GM18502 (cell line): ENCODE data around the gene AFMID.
A peak's percentile ranks its signal among the peaks of the same experiment; 100 is the strongest.
"Not testable (repeated sequence)": the region's sequence is repeated elsewhere in the genome, so short reads cannot be mapped to it uniquely, and the experiment has no call there.

Source experiments
- ATAC-seq: cut with Tn5 transposase; IDR thresholded peaks from one replicate; pipeline ENCODE4 v1.9.1; 2021; ENCODE audit warnings: mild to moderate bottlenecking; ENCODE audit not compliant: unreplicated experiment, poor library complexity

AFMID gene

DNA sequence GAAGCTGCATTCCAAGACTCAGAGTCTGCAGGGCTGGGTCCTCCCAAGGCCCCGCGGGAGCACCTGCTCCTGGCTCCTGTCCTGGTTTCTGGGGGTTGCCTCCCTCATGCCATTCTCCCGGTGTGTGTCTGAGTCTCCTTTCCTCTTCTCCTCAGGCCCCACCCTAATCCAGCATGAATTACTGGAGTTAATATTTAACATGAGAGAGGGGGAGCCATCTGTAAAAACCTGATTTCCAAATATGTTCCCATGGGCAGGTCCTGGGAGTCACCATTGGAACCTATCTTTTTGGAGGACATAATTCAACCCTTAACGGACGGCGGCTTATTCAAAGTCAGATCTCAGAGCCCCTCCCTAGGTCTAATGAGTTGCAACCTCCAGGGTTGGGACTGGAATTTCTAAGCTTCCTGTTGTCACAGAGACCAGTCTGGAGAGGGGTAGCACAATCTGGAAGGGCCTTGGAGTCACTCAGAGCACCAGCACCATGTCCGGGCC, 35.6 kb upstream of the AFMID start:
- no peak for ATAC-seq

DNA sequence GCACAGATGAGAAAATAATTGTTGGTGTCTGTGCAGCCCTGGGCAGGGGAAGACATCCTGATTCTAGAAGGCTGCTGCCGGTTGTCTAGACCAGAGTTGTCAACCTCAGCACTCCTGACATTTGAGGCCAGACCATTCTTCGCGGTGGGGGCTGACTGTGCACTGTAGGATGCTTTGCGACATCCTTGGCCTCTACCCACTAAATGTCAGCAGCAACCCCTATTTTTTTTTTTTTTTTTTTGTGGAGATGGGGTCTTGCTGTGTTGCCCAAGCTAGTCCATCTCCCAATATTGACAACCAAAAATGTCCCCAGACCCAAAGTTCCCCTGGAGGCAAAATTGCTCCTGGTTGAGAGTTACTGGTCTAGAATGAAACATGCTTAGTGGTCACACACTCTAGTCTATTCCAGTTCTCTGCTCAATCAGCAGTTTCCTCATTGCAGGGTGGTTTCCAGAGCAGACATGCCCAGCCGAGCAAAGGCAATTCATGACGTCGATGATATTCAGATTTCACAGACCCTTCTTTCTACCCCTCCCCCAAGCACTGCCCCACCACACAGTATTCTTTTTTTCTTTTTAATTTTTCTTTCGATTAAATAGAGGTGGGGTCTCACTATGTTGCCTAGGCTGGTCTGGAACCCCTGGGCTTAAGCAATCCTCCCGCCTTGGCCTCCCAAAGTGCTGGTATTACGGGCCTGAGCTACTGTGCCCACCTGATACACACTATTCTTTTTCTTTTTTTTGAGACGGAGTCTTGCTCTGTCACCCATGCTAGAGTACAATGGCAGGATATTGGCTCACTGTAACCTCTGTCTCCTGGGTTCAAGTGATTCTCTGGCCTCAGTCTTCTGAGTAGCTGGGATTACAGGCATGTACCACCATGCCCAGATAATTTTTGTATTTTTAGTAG, 32.0 kb upstream of the AFMID start:
- ATAC-seq, result peak; percentile 57

- peak; percentile 41 for ATAC-seq
Observed at GRCh38 chr17:78159575-78160158, 27.5 kb upstream of the AFMID start.

- no peak for ATAC-seq
Observed at GRCh38 chr17:78163881-78164747, 23.0 kb upstream of the AFMID start.

GRCh38 chr17:78164748-78165607, 22.2 kb upstream of the AFMID start:
- no peak for ATAC-seq

DNA sequence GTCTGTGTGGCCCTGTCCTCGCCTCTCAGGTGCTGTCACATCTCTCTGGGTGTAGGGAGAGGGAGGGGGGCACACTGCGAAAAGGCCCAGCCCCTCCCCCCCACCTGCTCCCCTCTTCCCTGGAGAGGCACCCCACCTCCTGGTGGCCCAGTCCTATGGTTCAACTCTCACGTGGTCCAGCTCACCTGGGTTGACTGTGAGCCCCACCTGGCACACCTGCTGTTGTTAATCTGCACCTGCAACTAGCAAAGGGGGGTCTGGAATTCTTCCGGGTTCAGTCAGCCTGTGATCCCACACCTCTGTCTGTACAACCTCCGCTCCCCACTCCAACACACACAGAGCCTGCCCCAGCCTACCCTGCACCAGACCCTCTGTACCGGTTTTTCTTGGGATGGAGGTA, 20.7 kb upstream of the AFMID start:
- no peak for ATAC-seq

GRCh38 chr17:78168242-78168902, 18.8 kb upstream of the AFMID start, which contains the start of gene SYNGR2:
TSS of gene SYNGR2 (plus strand) at chr17:78168581. CDS start at chr17:78168617, 36 bp downstream.
- peak; percentile 61 for ATAC-seq

GRCh38 chr17:78168903-78169793, 18.0 kb upstream of the AFMID start:
- ATAC-seq, result peak; percentile 36

- no peak for ATAC-seq
Observed at GRCh38 chr17:78170692-78171590, 16.2 kb upstream of the AFMID start.

- not testable (repeated sequence) for ATAC-seq
Observed at GRCh38 chr17:78171591-78172248, 15.4 kb upstream of the AFMID start.

DNA sequence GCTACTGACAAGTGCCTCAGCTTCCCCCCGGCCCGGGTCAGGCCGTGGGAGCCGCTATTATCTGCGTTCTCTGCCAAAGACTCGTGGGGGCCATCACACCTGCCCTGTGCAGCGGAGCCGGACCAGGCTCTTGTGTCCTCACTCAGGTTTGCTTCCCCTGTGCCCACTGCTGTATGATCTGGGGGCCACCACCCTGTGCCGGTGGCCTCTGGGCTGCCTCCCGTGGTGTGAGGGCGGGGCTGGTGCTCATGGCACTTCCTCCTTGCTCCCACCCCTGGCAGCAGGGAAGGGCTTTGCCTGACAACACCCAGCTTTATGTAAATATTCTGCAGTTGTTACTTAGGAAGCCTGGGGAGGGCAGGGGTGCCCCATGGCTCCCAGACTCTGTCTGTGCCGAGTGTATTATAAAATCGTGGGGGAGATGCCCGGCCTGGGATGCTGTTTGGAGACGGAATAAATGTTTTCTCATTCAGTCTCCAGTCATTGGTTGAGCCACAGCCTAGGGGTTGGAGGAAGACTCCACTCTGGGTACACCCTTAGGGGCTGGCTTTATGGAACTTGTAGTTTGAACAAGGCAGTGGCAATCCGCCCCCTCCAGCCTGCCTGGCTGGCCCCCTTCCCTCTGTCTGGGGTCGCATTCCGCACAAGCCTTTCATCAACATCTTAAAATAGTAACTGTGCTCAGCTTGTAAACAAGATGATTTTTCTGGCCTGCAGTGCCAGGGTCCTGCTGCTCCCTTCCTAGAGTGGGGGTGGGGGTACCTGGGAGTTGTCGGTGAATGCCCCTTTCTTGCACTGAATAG, 14.7 kb upstream of the AFMID start:
- ATAC-seq, result no peak

DNA sequence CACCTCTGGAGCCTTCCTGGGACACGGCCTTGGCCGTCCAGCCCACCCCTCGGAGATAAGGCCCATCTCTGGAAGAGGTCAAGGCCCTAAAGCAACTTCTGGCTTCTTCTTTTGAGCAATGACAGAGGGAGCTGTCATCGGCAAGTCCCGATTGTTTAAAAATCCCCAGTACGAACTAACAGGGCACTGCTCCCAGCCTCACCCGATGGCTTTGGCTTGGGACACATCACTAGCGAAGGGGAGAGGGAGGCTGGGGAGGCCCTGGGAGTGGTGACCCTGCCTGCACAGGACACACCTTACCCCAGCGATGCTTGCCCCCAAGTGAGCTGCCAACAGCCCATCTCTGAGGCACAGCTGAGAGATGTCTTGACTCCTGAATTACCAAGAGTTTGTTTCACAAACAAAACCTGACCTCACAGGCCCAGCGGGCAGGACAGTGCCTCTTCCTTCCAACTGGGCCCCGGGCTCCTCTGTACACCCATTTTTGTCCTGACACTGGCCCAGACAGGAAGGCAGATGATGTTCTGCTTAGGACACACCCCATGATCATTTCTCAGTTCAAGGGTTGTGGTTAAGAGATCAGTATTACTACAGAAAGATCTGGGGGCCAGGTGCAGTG, 14.0 kb upstream of the AFMID start:
- ATAC-seq, result peak; percentile 32

GRCh38 chr17:78174346-78174869, 12.8 kb upstream of the AFMID start:
- ATAC-seq, result no peak

GRCh38 chr17:78174870-78175642, 12.1 kb upstream of the AFMID start:
- ATAC-seq, result no peak

GRCh38 chr17:78175643-78175981, 11.6 kb upstream of the AFMID start:
- no peak for ATAC-seq
